Gastroesophageal sphincter (tissue), 3 donors: ENCODE results near the gene CIBAR2.

Source experiments
- CTCF ChIP-seq, 4 experiments: fragments of 200-600 bp in 2 of 4; fragments of 450-650 bp in 2 of 4; sonication (generic) in 1 of 4; IDR thresholded peaks; one replicate each; pipeline ENCODE4 v1.5.1; 2017 to 2019; ENCODE audit warnings: antibody characterized with exemption in 4 of 4, mild to moderate bottlenecking in 2 of 4, moderate library complexity in 2 of 4
- POLR2A ChIP-seq, 2 donors: fragments of 450-650 bp; IDR thresholded peaks; one replicate each; pipeline ENCODE4 v1.6.1; 2017; ENCODE audit warnings: antibody characterized with exemption in 2 of 2, mild to moderate bottlenecking in 2 of 2, moderate library complexity in 1 of 2
- POLR2AphosphoS5 ChIP-seq: sonication (generic); formaldehyde crosslinking; IDR thresholded peaks from one replicate; pipeline ENCODE4 v1.6.1; 2017; ENCODE audit warnings: antibody characterized with exemption

GRCh38 chr16:85104821-85105391 is 7.4 kb downstream of the CIBAR2 start:
- no peak for TF ChIP-seq CTCF (IDR thresholded peaks at IDR 0.05)
- TF ChIP-seq POLR2AphosphoS5 = no peak
- TF ChIP-seq POLR2A (IDR thresholded peaks at IDR 0.05) = no peak
